GM19395 (cell line): ENCODE results near the gene ARID1B.

Experiments
- ATAC-seq: cut with Tn5 transposase; IDR thresholded peaks from one replicate; pipeline ENCODE4 v1.9.1; 2021; ENCODE audit warnings: mild to moderate bottlenecking, moderate library complexity; ENCODE audit not compliant: unreplicated experiment

The ARID1B gene

DNA sequence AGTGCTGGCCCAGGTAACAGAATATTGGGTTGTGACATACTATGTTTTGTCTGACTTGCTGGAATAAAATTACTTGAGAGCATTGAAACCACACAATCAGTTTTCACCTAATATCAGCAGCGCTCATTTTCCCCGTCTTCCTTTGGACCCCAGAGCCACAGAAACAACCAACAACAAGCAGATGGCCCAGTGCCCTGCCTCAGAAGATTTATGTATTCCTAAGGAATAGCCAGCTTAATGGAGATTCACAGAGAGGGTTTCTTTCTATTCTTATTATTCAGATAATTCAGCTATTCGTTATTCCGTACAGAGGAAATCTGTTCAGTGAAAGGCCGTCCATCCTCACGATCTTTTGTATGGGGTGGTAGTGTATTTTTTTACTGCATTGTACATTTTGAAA is 391.3 kb downstream of the ARID1B start:
- no peak for ATAC-seq

DNA sequence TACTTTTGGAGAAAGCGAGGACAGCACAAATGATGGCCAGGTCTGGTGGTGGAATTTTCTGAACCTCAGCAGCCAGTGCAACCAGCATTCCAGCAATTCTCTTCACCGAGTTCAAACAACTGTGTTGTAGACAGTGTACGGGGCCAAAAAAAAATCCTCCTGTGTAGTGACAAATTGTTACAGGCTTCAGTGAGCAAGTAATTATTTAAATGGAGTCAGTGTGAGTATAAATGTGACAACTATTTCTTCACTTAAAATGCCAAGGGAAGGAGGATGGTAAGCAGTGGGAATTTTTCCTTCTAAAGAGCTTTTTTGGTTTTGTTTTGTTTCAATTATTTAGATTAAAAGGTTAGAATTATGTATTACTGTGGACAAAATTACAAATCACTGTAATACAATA is 392.0 kb downstream of the ARID1B start:
- ATAC-seq, result no peak

DNA sequence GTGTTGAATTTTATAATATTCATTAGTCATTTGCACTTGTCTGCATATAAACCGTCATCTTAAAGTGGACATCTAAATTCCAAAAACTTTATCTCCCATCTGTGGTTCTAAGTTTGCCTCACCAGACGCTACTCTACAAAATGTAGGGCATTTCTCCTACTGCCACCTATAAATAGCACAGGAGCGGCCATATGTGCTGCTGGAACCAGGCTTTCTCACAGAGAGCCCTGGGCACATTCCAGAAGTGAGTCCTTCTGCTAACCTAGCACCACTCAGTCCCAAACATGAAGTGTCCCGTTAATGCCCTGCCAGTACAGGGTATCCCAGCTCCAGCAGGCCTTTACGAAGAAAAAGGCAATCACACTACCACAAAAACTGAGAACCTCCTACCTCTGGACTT is 392.5 kb downstream of the ARID1B start:
- ATAC-seq, result no peak

DNA sequence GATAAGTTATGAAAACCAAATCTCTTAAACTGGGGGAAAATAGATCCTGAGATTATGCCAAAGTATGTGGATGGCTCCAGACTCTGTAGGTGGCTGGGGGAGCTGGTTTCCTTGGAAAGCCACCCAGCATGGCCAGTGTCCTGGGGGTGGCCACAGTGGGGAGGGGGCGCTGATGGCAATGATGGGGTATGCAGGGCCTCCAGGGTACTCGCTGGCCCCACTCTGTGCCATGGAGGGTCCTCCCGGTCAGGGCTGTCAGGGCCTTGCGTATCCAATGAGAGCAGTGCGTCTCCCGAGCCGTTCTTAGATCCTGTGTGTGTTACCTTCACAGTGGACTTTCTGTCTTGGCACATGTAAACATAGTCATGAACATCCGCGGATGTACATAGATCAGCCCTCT is 393.4 kb downstream of the ARID1B start:
- no peak for ATAC-seq

DNA sequence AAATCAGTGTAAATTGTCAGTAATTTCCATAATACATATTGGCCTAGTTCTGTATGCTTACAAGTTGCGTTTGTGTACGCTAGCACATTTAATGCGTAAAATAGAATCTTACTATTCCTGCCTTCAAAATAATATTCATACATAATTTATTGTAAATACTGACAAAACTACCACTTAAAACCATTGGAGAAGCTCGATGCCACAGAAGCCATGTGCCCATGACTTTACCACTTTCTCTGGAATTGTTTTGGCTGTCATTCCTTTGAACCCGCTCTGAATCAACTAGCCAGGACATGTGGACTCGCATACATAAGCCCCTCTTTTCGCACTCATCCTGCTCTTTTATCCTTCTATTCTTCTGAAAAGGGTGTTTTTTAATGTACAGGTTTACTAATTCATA is 394.6 kb downstream of the ARID1B start:
- ATAC-seq, result no peak

DNA sequence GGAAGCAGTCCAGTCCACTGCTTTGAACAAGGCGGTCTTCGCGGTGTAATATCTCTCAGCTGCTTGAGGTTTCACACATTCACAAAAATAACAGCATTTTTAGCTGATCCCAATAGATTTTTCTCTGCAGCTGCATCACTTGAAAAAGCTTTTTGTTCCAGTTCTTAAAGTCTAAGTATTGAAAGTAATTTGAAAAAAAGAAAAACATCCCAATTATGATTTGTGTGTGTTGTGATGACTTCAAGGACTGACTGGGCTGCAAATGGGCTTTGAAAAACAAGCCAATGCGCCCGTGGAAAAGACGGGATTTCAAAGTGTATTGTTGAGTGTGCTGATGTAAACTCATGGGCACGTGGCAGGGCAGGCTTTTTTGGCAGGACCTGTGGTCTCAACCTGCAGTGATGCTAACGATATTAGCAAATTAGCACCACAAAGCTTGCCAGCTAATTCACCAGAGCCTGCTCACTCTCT is 395.1 kb downstream of the ARID1B start:
- ATAC-seq, result no peak

DNA sequence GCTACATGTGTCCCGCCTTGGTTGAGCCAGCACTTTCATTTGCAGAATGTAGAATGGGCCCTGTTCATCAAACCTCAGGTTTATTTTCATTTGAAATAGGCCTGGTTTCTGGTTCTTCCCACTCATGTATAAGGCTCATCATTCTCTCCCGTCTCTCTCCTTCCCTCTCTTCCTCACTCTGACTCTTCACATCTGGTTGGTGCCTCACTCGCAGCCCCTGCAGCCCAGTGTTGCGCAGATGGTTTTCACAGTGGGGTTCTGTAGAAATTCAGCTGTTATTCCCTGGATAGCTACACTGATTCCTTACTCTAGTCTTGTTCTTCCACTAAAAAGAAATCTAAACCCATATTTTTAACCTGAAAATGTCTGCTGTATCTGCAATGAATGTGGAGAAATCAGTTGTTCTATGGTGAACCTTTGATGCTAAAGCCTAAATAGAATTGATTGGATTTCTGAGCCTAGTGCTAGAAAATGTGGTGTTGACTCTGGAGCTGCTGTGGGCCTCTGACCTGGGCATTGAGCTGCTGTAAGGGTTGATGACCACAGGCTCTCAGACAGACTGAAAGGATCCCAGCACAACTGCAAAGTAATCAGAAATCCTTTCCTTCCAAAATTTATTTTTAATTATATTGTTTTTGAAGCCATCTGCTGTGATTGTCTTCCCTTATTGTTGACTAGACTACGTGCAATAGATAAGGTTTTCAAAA is 395.8 kb downstream of the ARID1B start:
- no peak for ATAC-seq

DNA sequence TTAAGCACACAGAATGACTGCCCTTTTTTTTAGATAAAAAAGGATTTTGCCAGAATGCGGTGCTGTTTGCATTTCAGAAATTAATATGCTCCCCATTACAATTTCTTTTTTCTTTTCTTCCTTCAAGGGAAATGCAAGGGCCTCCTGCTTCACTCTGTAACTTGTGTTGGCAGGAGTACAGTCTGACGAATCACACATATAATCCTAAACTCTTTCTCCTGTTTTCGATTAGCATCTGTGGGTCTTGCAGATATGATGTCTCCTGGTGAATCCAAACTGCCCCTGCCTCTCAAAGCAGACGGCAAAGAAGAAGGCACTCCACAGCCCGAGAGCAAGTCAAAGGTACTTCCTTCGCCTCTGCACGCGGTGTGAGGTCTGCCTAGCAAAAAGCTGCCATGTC is 396.6 kb downstream of the ARID1B start:
- ATAC-seq, result no peak

DNA sequence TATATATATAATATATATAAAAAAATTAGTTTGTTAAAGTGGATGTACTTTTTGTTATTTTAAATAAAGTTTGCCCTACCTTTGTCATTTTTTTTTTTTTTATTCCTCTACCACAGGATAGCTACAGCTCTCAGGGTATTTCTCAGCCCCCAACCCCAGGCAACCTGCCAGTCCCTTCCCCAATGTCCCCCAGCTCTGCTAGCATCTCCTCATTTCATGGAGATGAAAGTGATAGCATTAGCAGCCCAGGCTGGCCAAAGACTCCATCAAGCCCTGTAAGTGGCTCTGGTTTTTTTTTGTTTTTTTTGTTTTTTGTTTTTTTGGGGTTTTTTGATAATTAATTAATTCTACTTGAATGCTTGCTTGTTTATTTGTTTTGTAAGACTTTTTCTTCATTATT is 397.6 kb downstream of the ARID1B start:
- no peak for ATAC-seq

DNA sequence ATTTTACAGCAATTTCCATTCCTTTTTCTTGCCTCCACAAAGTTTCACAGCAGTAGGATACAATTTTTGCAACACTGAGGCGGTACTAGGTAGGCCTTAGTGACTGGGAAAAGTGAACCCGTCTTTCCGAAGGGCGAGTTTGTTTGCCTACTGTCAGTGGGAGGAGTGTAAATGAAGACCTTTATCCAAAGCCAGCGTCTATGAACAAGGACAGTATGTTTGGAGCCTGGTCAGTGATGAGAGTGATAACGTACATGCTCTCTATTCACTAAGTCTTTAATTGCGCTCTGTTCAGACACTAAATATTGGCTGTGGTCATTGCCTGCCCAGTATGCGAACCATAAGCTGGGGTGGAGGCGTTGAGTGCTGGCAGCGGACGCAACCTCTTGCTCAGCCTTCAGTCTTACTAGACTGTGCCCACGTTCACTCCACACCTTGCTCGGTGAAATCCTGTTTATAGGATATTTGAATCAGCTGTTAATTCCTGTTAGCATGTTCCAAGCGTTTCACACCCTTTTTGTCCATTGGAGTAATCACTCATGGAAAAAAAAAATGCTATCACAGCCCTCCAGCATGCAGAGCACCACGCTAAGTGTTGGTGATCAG is 400.7 kb downstream of the ARID1B start:
- ATAC-seq, result no peak

DNA sequence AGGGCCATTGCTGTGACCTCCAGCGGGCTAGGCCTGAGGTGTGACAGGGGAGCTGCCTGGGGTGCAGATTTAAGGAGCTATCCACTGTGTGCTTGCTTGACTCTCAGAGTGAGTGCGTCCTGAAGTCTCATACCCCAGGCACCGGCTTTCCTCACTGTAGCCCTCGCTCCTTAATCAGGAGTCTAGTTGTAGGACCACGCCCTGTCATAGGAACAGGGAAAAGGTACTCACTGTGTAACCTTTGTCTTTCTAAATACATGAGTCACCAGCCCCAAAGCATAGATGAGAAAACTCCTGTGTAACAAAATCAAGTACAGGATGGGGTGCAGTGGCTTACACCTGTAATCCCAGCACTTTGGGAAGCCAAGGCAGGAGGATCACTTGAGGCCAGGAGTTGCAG is 404.5 kb downstream of the ARID1B start:
- ATAC-seq, result no peak

DNA sequence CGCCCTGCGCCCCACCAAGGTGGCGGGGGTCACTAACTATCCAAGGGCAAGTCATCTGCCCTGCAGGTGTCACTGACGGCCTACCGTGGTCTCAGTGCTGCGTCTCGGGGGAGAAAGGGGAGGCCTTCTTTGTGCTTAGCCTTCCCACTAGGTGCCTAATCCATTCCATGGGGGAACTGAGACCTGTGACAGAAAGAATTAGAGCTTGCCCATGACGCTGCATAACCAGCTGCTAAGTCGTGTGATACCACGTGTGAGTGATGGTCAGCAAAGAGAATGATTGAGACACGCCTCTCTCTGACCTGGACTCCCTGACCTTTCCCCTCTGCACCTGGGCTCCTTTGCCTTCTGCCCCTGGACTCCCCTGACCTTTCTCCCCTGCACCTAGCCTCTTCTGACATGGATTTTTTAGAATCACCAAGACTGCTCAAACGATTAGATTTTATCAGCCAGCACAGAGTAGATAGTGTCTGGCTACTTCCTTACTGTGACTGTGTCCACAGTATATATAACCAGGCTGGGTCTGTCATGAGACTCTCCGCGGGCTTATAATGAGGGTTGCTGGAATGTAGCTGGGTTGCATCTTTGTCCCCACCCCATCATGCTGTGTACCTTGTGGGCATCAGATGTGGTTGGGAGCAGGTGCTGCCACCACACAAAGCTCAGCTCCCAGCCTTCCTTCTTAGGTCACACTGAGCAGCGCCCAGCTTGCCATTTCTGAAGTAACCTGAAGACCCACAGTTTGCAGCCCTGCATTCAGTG is 405.5 kb downstream of the ARID1B start:
- no peak for ATAC-seq

DNA sequence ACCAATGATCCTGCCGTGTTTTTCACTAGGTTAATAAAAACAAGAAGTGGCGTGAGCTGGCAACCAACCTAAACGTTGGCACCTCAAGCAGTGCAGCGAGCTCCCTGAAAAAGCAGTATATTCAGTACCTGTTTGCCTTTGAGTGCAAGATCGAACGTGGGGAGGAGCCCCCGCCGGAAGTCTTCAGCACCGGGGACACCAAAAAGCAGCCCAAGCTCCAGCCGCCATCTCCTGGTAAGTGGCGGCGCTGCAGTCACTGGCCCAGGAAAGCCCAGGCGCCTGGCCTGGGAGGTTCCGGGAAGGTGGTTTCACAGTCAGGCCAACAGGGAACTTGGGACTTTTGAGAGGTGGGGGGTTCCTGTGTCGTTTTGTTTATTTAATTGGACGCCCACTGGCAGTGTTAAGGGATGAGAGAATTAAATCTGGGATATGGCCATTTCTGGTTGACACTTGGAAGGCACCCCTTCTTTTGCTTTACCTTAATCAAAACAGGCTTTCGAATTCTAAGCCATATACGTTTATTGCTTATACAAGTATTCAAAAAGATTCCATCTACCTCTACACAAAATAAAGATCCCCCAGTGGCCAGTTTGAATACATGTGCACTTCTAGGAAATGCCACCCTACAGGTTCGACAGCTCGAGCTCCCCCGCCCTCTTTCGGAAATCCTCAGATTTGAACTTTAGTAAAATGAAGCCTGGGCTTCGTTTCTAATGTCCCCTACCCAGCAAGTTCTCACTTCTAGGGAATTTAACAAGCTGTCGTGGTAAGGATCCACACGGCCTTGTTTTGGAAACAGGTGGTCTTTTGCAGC is 407.2 kb downstream of the ARID1B start:
- no peak for ATAC-seq

DNA sequence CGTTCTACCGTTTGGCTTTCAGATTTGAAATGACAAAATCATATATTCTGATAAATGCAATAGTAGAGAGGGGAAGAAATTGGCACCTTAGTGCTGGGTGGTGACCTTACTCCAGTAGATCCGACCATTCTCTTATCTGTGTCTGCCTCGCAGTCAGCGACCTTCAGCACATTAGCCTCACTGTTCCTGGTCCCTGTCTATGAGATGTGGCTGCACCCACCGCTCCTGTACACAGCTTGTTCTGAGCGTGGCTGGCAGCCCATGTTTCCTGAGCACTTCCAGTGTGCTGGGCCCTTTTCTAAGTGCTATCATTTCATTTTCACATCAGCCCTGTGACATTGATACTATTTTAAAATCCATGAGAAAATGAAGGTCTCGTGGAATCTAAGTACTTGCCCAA is 408.0 kb downstream of the ARID1B start:
- ATAC-seq, result no peak

DNA sequence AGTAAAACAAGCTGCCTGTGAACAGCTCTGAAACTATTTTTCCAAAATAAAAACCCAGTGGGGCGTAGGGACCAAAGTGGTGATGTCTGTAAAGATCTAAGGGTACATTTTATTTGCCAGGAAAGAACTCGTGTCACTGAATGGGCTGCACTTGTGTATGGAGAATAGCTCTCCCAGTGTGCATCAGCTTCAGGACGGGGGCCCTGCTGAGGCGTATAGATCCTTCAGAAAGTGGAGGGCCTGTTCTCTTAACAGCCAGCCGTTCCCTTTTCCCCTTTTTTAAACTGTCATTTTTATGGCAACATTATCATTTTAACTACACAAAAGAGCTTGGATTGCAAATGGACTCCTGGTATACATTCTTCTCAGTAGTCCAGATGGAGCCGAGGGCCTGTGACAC is 408.8 kb downstream of the ARID1B start:
- no peak for ATAC-seq

DNA sequence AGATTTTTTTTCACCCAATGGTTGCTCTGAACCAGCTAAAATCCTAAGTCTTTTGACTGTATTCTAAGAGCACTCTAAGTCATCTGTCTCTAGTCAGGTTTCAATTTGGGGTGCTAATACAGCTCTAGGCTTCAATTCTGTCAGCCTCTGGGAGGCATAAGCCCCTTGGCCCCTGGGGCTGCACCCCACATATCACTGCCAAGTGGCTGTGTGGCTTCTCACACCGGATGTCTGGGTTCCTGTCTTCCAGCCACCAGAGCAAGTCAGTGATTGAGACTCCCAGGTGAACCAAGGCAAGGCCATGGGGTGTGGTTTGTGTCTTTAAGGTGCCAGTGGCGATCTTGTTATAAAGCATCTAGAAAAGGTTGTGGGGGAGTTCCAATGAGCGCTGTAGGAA is 409.6 kb downstream of the ARID1B start:
- no peak for ATAC-seq

DNA sequence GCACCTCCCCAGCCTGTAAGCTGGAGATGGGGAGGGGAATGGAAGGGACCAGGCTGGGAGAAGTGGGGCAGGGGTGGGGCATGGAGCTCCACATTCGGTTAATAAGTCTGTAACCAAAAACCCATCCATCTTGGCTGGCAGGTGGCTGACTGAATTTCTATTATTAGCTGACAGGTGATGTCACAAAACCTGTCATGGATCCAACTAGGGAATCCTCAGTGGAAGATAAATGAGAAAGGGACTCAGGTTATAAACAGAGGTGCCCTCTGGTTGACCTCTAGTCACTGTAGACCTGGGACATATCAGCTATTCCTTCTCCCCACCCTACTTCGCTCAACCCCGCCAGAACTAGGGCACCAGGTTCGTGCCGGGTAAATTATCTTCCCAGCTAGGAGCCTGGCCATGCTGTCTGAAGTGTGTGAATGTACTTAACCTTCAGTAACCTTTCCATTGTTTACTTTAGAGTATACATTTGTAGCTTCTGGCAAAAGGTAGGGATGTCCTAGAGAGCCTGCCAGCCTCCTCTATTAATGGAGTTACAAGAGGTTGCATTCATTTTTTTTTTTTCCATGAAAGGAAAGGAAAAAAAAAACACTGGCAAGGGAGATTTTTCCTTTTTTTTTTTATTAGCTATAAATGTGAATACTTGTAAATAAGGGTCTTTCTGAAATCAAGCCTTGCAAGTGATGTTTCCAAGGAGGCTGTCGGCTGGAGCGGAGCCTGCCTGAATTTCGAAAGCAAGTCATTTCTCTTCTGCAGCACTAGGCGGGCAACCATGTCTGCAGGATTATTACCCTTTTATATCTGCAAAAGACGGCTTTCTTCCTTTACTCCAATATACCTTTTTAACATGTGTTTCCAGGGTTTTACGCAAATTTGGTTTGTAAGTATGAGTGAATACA is 410.3 kb downstream of the ARID1B start:
- ATAC-seq, result no peak

DNA sequence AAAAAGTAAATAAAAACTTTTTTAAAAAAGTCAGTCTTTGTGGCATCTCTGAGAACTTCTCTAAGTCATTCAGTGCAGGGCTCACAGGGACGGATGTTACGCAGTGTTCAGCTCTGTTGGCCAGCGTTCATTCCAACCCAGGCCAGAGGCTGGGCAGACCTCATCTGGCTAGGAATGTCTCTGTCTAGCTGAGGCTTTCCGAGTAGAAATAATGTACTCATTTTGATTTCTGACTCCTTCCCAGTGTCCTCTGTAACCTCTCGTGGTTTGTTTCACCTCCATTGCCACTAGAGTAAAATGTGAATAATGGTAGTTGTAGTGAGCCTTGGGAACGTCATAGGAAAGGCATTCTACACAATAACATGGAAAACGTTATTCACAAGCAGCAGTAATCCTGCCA is 411.0 kb downstream of the ARID1B start:
- ATAC-seq, result no peak

DNA sequence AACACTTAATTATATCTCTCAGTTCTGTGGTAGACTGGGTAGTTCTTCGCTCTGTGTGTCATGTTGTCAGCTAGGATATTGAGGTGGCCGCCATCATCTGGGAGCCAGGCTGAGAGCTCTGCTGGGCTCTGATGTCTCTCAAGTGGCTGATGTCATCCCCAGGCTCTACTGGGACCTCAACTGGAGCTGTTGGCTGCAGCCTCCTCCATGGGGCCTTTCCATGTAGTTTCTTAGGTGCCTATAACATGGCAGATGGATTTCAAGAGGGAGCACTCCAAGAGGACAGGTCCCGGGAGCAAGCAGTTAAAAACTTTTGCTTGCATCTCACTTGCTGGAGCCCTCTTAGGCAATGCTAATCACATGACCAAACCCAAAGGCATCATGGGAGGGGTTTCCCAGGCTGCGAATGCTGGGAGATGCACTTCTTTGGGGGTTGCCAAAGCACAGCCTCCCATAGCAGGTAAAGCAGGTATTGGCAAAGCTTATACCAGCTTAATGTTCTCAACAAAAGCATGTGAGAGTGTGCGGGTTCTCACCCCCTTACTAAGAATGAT is 416.3 kb downstream of the ARID1B start:
- ATAC-seq, result no peak

DNA sequence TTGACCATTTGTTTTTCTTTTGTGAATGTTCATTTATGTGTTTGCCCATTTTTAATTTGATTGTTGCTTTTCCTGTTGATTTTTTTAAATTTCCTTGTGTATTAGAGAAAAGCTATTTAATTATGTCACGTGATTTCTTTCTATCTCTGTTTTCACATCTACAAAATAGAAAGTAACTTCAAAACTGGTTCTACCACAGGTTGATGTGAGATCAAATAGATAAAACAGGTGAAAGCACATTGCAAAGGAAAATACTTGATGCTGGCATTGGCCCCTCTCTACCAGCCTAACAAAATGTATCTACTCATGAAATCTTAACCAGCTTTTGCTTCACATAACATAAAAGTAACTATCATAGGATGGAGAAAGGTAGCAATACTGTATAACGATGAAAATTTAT is 416.9 kb downstream of the ARID1B start:
- no peak for ATAC-seq
